LNCaP clone FGC (cell line): Measurements from ENCODE around the gene RYR3.

Source experiments
- DNase-seq: peaks from one replicate; pipeline ENCODE4 v3.0.0-alpha.2; 2011; ENCODE audit warnings: low read depth
- H3K4me3 ChIP-seq: 2 replicates; pipeline ENCODE4 v1.5.1; 2011; ENCODE audit warnings: mild to moderate bottlenecking, low read depth, low read length, control low read depth
- CTCF ChIP-seq: IDR thresholded peaks from 2 replicates; pipeline ENCODE4 v1.5.1; 2012; ENCODE audit warnings: mild to moderate bottlenecking; ENCODE audit not compliant: control insufficient read depth, insufficient read depth; ENCODE audit errors: extremely low read depth

RYR3 gene

GRCh38 chr15:33636958-33637357 is 326.2 kb downstream of the RYR3 start:
- H3K4me3 ChIP-seq: no peak overlapping the region
- no peak for TF ChIP-seq CTCF
- no peak for DNase-seq

GRCh38 chr15:33638453-33638852 is 327.7 kb downstream of the RYR3 start:
- H3K4me3 ChIP-seq: no peak overlapping the region
- no peak for TF ChIP-seq CTCF
- DNase-seq: no peak

GRCh38 chr15:33639051-33639450 is 328.3 kb downstream of the RYR3 start:
- H3K4me3 ChIP-seq: no peak overlapping the region
- TF ChIP-seq CTCF: no peak
- DNase-seq: no peak

GRCh38 chr15:33639456-33639855 is 328.7 kb downstream of the RYR3 start:
- TF ChIP-seq CTCF: no peak
- DNase-seq: no peak
- no peak overlapping the region for H3K4me3 ChIP-seq

- TF ChIP-seq CTCF: peak; percentile 22; the same call in 1 of the 2 replicates
- no peak overlapping the region for H3K4me3 ChIP-seq
- DNase-seq: no peak
These were observed 329.2 kb downstream of the RYR3 start for GRCh38 chr15:33639978-33640377.

GRCh38 chr15:33641069-33641468 is 330.3 kb downstream of the RYR3 start:
- no peak overlapping the region for H3K4me3 ChIP-seq
- TF ChIP-seq CTCF: no peak
- no peak for DNase-seq

- no peak for TF ChIP-seq CTCF
- no peak overlapping the region for H3K4me3 ChIP-seq
- no peak for DNase-seq
These were observed 333.5 kb downstream of the RYR3 start for GRCh38 chr15:33644304-33644703.
